Mucosa of stomach (tissue), 1 donor: ENCODE results near the gene MRPS2.
"Not testable (repeated sequence)": the region's sequence is repeated elsewhere in the genome, so short reads cannot be mapped to it uniquely, and the experiment has no call there.

Experiments used
- H3K27me3 ChIP-seq: one replicate; pipeline ENCODE4 v1.7.0; 2013; ENCODE audit warnings: mild to moderate bottlenecking, low read length; ENCODE audit not compliant: control insufficient read depth, insufficient read depth
- H3K36me3 ChIP-seq: one replicate; pipeline ENCODE4 v1.7.0; 2013; ENCODE audit warnings: low read length; ENCODE audit not compliant: control insufficient read depth, insufficient read depth
- H3K4me1 ChIP-seq: one replicate; pipeline ENCODE4 v1.7.0; 2013; ENCODE audit warnings: mild to moderate bottlenecking, low read length; ENCODE audit not compliant: control insufficient read depth, insufficient read depth
- H3K4me3 ChIP-seq: one replicate; pipeline ENCODE4 v1.7.0; 2013; ENCODE audit warnings: low read length
- H3K9ac ChIP-seq: one replicate; pipeline ENCODE4 v1.7.0; 2013; ENCODE audit warnings: mild to moderate bottlenecking, low read length, moderate library complexity
- H3K9me3 ChIP-seq: one replicate; pipeline ENCODE4 v1.7.0; 2013; ENCODE audit warnings: mild to moderate bottlenecking, low read length, moderate library complexity; ENCODE audit not compliant: control insufficient read depth
- donor health status: Pancreatic carcinoma.

The MRPS2 gene

DNA sequence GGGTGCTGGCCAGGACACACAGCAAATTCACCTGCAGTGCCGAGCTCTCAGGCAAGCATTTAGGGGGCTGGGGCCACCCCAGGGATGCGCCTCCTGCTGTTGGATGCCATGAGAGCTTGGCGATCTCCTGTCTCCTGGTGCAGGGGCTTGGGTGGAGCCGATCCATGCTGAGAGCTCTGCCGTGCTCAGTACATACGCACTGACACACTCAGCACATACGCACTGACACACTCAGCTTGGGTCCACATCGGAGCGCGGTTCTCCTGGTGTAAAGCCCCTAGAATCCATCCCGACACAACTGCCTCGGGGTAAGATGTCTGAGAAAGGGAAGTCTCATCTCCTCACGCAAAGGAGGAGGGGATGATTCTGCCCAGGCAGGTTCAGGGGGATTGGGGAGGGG lies 35.1 kb downstream of the MRPS2 start:
- H3K36me3 ChIP-seq, H3K27me3 ChIP-seq, H3K4me3 ChIP-seq, H3K9ac ChIP-seq, H3K4me1 ChIP-seq, H3K9me3 ChIP-seq: not testable (repeated sequence)

DNA sequence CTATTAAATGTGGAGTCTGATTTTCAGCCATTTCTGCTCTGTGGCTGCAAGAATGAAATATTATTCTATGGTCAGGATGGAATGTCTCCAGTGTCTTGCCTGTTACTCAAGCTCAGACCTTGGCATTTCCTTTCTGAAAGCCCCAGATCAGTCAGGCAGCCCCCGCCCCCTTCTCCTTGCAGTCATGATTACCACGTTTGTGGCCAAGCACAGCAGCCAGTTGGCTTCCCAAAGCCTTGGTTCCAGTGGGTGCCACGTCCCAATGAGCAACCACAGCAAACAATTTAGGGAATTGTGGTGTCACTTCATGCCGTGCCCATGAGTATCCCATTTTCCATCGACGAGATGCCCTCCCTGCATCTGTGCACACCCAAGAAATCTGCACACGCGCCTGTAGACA lies 35.7 kb downstream of the MRPS2 start:
- Histone ChIP-seq H3K9me3 (no peaks in the 10 kb centered on the region), H3K27me3 (no peaks in the 10 kb centered on the region), H3K36me3 (no peaks in the 10 kb centered on the region), H3K4me3 (no peak overlapping the region), H3K4me1 (no peaks in the 10 kb centered on the region), H3K9ac (no peak overlapping the region)

DNA sequence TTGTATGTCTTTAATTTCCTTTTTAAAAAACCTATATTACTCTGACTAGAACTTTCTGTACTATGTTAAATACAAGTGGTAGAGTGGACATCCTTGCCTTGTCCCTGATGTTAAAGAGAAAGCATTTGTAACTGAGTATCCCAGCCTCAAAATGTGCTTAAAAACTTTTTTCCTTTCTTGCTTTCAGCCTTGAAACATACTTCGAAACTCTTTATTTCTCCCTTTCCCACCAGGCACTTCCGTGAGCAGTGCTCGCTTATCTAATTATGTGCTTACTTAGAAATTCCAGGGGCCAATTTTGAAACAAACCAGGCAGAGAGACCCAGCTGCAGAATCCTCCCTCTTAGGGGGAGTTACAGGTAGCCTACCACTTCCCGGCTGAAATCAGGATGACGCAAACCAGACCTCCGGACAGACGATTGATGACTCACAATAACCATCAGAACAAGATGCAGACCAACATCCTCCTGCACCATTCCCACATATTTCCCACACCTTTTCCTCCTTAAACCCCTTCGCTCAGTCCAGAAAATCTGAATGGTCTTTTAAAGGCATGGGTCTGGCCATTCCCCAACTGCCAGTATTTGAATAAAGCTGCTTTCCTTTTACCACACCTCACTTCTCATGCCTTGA lies 42.9 kb downstream of the MRPS2 start:
- H3K9ac ChIP-seq: not testable (repeated sequence)

DNA sequence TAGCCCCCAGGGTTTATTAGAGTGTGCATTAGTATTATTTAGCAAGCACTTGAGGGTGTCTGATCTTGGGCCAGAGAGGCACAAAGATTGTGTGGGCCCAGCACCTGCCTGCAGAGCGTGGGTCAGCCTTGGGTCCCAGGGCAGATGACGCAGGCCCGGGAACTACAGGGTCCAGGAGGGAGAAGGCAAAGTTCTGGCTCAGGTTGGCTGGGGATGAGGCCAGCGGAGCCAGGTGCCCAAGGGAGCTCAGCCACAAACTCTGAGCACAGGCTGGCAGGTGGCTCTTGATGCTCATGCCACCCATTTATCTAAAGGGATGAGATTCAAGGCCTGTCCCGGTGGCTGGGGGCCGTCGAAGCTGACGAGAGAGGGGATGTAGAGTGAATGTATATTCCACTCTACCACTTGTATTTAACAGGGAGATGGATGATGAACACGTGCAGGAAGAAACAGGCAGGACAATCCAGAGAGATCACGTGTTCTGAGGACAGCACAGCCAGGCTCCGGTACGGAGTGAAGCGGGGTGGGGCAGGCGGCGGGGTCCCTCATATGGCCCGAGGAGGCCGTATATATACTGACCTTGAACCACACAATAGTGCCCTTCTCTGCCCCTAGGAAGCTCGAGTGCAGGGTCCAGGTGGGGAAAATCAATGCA lies 44.6 kb downstream of the MRPS2 start:
- H3K36me3 ChIP-seq: no peaks in the 10 kb centered on the region
- H3K4me1 ChIP-seq: no peaks in the 10 kb centered on the region
- no peak overlapping the region for H3K4me3 ChIP-seq
- H3K9ac ChIP-seq: no peak overlapping the region
- no peaks in the 10 kb centered on the region for H3K27me3 ChIP-seq
- H3K9me3 ChIP-seq: no peaks in the 10 kb centered on the region

More for the DNA sequence above, 42.9 kb downstream of the MRPS2 start:
- not testable (repeated sequence) for H3K4me1 ChIP-seq, H3K9me3 ChIP-seq, H3K4me3 ChIP-seq, H3K27me3 ChIP-seq, H3K36me3 ChIP-seq

DNA sequence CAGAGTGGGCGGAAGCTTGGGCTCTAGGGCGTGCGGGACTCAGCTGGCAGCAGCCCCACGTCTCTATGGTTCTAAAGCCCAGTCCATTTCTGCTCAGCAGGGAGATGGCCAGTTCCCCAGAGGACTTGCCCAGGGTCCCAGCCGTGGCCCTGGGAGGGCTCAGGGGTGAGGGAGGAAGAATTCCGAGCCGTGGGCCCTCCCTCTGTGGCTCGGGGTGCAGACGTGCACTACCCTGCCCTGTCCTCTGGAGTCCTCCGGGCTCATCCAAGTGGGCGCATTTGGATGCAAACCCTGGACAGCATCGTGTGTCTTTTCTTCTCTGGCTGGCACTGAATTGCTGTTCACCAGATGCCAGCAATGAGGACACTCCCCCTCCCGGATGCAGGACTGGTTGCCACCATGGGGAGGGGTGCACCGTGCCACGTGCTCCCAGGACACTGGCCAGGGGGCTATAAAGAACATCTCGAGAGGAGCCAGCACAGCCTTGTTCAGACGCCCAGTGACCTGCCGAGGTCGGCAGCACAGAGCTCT lies 45.2 kb downstream of the MRPS2 start, which contains the start of gene OBP2A:
Gene OBP2A (plus strand): TSS at position 481 of the 531 bp plus-strand sequence. CDS start 55 bp downstream, outside the sequence.
- not testable (repeated sequence) for H3K36me3 ChIP-seq, H3K27me3 ChIP-seq, H3K4me3 ChIP-seq, H3K4me1 ChIP-seq, H3K9me3 ChIP-seq, H3K9ac ChIP-seq

DNA sequence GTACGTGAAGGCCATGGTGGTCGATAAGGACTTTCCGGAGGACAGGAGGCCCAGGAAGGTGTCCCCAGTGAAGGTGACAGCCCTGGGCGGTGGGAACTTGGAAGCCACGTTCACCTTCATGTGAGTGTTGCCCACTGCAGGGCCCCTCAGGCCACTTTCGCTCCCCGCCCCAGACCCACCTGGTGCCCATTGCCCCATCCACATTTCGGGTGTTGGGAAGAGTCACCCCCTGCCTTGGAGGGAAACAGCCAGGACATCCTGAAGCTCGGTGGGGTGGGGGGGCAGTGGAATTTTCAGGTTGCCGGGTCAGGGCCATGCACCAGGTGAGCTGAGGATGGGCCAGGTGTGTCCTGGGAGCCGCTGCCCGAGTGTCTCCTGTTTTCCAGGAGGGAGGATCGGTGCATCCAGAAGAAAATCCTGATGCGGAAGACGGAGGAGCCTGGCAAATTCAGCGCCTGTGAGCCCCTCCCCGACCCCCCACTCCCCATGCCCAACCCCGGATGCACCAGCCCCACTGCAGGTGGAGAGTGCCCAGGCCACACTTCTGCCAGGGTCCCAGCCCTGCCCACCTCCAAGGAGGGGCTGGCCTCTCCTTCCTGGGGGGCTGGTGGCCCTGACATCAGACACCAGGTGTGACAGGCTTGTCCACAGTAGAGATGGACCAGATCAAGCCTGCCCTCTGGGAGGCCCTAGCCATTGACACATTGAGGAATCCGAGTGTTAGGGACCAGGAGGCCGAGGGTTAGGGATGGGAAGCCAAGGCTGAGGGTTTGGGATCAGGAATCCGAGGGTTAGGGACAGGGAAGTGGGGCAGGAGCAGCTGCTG lies 46.5 kb downstream of the MRPS2 start:
- not testable (repeated sequence) for H3K9me3 ChIP-seq, H3K36me3 ChIP-seq, H3K9ac ChIP-seq, H3K27me3 ChIP-seq, H3K4me1 ChIP-seq, H3K4me3 ChIP-seq

DNA sequence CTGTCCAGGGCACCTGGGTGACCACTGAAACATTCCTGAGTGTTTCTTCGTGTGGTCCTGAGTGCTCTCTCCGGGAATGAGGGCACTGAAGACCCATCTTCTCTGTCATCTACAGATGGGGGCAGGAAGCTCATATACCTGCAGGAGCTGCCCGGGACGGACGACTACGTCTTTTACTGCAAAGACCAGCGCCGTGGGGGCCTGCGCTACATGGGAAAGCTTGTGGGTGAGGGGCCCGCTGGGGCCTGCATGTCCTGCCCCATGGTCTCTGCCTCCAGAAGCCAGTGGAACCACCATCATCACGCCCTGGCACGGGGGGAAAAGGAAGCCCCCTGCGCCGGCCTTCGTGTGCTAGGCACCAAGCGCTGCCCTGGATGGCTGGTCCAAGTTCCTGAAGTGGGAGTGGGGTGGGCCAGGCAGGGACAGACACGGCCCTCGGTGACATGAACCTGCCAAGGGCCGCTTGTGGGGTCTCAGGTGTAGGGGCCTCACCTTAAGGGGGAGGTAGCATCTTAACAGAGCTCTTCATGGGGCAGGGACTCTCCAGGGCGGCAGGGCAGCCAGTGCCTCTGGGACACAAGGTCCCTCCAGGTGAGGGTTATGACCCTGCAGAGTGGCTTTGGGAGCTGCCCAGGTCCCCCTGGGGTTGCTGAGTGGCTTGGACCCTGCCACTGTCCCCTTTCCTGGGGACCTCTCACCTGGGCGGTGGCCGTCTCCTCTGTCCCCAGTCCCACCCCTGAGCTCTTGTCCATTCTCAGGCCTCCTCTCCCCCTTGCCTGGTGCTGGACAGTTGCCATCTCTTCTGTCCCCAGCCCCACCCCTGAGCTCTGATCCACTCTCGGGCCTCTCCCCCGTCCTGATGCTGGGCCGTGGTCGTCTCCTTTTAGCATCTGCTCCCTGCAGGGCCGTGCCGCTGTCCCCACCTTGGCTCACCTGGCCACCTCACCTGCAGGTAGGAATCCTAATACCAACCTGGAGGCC lies 47.6 kb downstream of the MRPS2 start:
- Histone ChIP-seq H3K4me3 (no peak overlapping the region), H3K36me3 (no peaks in the 10 kb centered on the region), H3K4me1 (no peaks in the 10 kb centered on the region), H3K9me3 (no peaks in the 10 kb centered on the region), H3K27me3 (no peaks in the 10 kb centered on the region), H3K9ac (no peak overlapping the region)

DNA sequence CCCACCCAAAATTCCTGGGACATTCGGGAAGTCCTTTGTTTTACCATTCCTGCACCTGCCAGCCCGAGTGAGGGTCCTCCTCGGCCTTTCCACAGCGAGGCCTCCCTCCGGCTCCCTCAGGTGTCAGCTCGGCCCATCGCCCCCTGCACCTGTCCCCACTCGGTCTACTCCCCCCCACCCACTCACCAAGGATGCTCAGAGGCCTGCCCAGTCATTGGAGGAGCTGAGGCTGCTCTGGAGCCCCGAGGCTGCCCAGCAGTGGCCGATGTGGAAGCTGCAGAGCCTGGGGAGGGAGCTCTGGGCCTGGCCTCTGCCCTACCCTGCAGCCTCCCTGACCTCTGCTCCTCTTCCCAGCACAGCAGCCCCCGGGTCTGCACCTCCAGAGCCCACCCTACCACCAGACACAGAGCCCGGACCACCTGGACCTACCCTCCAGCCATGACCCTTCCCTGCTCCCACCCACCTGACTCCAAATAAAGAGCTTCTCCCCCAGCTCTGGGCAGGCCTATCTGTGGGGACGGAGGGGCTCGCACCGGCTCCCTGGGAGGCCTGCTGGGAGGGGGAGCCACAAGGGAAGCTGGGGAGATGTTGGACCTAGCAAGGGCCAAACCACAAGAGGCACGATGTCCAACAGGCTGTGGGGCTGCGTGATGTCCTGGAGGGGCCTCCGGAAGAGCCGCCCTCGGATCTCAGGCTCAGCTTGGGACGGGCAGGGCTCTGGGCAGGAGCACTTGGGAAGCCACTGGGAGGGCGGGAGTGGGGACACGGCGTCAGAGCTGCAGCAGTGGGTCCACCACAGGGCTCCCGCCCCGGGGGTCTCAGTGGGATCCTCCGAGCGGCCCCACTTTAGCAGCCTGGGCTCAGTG lies 49.2 kb downstream of the MRPS2 start:
- H3K27me3 ChIP-seq, H3K9ac ChIP-seq: not testable (repeated sequence)

DNA sequence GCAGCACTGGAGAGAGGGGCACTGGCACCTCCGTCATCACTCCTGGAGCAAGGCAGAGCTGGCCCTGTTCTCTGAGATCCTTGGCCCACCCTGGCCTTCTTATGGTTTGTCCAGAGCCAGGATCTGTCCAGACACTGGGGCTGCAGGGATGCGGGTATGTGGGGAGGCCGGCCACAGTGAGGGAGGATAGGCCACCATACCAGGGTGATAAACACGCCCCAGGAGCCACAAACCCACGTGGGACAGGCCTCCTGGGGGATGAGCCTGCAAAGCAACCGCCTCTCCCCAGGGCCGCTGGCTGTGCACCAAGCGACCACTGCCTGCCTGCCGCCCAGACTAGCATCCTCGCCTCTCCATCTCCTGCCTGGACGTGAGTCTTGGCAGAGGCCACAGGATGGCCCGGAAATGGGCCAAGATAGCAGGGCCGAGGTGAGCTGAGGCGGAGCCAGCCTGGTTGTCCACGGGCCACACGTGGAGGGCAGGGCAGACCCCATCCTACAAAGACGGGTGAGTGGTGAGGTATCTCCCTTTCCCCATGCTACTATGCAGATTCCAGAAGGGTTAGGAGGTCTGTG lies 49.9 kb downstream of the MRPS2 start:
- Histone ChIP-seq H3K36me3 (no peaks in the 10 kb centered on the region), H3K9me3 (no peaks in the 10 kb centered on the region), H3K4me3 (no peak overlapping the region)

More for the DNA sequence above, 49.2 kb downstream of the MRPS2 start:
- not testable (repeated sequence) for H3K9me3 ChIP-seq, H3K4me3 ChIP-seq, H3K36me3 ChIP-seq, H3K4me1 ChIP-seq

DNA sequence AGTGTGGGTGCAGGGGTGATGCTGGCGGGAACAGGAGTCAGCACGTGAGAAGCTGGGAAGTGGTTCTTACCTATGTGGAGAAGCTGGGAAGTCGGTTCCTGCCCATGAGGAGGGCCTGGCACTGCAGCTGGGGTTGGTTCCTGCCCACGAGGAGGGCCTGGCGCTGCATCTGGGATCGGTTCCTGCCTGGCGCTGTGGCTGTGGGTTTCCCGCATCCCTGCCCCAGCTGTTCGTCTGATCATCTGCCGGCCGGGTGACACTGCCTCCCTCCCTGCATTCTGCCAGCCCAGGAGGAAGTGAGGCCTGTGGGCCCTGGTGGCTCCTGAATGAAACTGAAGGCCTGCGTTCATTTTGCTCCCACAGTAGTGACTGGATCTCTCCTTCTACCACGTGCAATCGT lies 50.5 kb downstream of the MRPS2 start:
- Histone ChIP-seq H3K36me3 (no peaks in the 10 kb centered on the region), H3K9ac (no peak overlapping the region), H3K4me3 (no peak overlapping the region), H3K4me1 (no peaks in the 10 kb centered on the region), H3K27me3 (no peaks in the 10 kb centered on the region), H3K9me3 (no peaks in the 10 kb centered on the region)

More for the DNA sequence above, 49.9 kb downstream of the MRPS2 start:
- no peaks in the 10 kb centered on the region for H3K27me3 ChIP-seq
- no peak overlapping the region for H3K9ac ChIP-seq
- H3K4me1 ChIP-seq: no peaks in the 10 kb centered on the region
